HCT116 (cell line): ENCODE results near the gene FBXW10. TPM values are rescaled to one million over a fixed set of nuclear protein-coding genes. Genes with fewer than 3 reads are reported as not detected.
"Not testable (repeated sequence)": the region's sequence is repeated elsewhere in the genome, so short reads cannot be mapped to it uniquely, and the experiment has no call there.

Source experiments
- ATAC-seq: fragments of 200-7000 bp; cut with Tn5 transposase; 2 replicates; pipeline ENCODE4 v1.9.1; 2020; ENCODE audit warnings: mild to moderate bottlenecking, moderate library complexity
- BruUV-seq: library from RNA; stranded (reverse); fragments of 400-500 nt; replicated peaks from 2 replicates; lab custom pipeline; 2021; lab: Mats Ljungman, UMichigan
- CTCF ChIA-PET: fragments of 300-600 bp; sonication (Branson Sonifier 250); formaldehyde crosslinking; loops from one replicate; lab custom pipeline; 2021; ENCODE audit warnings: antibody characterized with exemption; lab: Charles Lee
- POLR2A ChIA-PET: fragments of 300-600, 350-600 bp; sonication (Branson Sonifier 250); formaldehyde crosslinking; loops from one replicate; lab custom pipeline; 2021; ENCODE audit warnings: antibody characterized with exemption; lab: Charles Lee
- RAD21 ChIA-PET, 2 experiments: fragments of 300-600 bp; sonication (Branson Sonifier 250); formaldehyde crosslinking; loops; one replicate each; lab custom pipeline; 2023; ENCODE audit warnings: low total read pairs in 2 of 2; ENCODE audit not compliant: uncharacterized antibody in 2 of 2, unreplicated experiment in 2 of 2, low non-redundant PET in 1 of 2; lab: Charles Lee
- DNase-seq: peaks from one replicate; pipeline ENCODE4 v3.0.0-alpha.2; 2010; ENCODE audit warnings: low read depth, low spot score
- H2AFZ ChIP-seq: fragments of 200-600 bp; shearing (Covaris generic), sonication (generic); 2 replicates; pipeline ENCODE4 v1.6.1; 2017; ENCODE audit warnings: low read depth, mixed run types, mixed read lengths, antibody characterized with exemption, low read length; ENCODE audit not compliant: poor library complexity, severe bottlenecking
- H3K27ac ChIP-seq: 2 replicates; pipeline ENCODE4 v1.5.1; 2012; ENCODE audit warnings: low read depth, low read length
- H3K27me3 ChIP-seq: fragments of 200-600 bp; sonication (generic); 2 replicates; pipeline ENCODE4 v1.6.1; 2016; ENCODE audit warnings: mixed run types, low read length, mixed read lengths; ENCODE audit not compliant: insufficient read depth
- H3K36me3 ChIP-seq, 2 experiments: fragments of 200-500 bp in 1 of 2; fragments of 200-600 bp in 1 of 2; sonication (Bioruptor generic) in 1 of 2; sonication (generic) in 1 of 2; 2 replicates each; pipeline versions ENCODE4 v1.5.1 to v1.6.1; 2014 to 2016; ENCODE audit warnings: low read length in 2 of 2, inconsistent platforms in 1 of 2, mixed read lengths in 1 of 2, mixed run types in 1 of 2; ENCODE audit not compliant: insufficient read depth in 2 of 2, control insufficient read depth in 1 of 2
- H3K4me1 ChIP-seq, 2 experiments: fragments of 200-600 bp in 1 of 2; sonication (generic) in 1 of 2; 2 replicates each; pipeline versions ENCODE4 v1.5.1 to v1.6.1; 2012 to 2017; ENCODE audit warnings: low read length in 2 of 2, inconsistent platforms in 1 of 2, mild to moderate bottlenecking in 1 of 2, mixed read lengths in 1 of 2, mixed run types in 1 of 2, moderate library complexity in 1 of 2; ENCODE audit not compliant: insufficient read depth in 2 of 2, control insufficient read depth in 1 of 2
- H3K4me2 ChIP-seq: fragments of 200-600 bp; sonication (generic); 2 replicates; pipeline ENCODE4 v1.6.1; 2017; ENCODE audit warnings: mixed run types, low read length, mixed read lengths
- H3K4me3 ChIP-seq, 2 experiments: fragments of 200-600 bp in 1 of 2; sonication (generic) in 1 of 2; replicated peaks in 1 of 2; 2 replicates each; pipeline ENCODE4 v1.5.1; 2011 to 2016; ENCODE audit warnings: low read length in 2 of 2, control low read depth in 1 of 2, low read depth in 1 of 2, mild to moderate bottlenecking in 1 of 2, mixed read lengths in 1 of 2, mixed run types in 1 of 2
- H3K79me2 ChIP-seq: fragments of 200-600 bp; sonication (generic); 2 replicates; pipeline ENCODE4 v1.6.1; 2017; ENCODE audit warnings: mild to moderate bottlenecking, mixed run types, low read length, moderate library complexity, mixed read lengths; ENCODE audit not compliant: insufficient read depth
- H3K9ac ChIP-seq: fragments of 200-600 bp; sonication (generic); 2 replicates; pipeline ENCODE4 v1.6.1; 2016; ENCODE audit warnings: low read length, mixed read lengths
- H3K9me2 ChIP-seq: fragments of 200-600 bp; sonication (generic), shearing (Covaris generic); 2 replicates; pipeline ENCODE4 v1.6.1; 2017; ENCODE audit warnings: mixed run types, mild to moderate bottlenecking, moderate library complexity; ENCODE audit not compliant: insufficient read depth
- H3K9me3 ChIP-seq, 2 experiments: fragments of 200-500 bp in 1 of 2; fragments of 200-600 bp in 1 of 2; sonication (Bioruptor generic) in 1 of 2; sonication (generic) in 1 of 2; 2 replicates each; pipeline ENCODE4 v1.6.1; 2014 to 2017; ENCODE audit warnings: low read length in 2 of 2, mixed read lengths in 2 of 2, inconsistent platforms in 1 of 2, low read depth in 1 of 2, mild to moderate bottlenecking in 1 of 2, mixed run types in 1 of 2, moderate library complexity in 1 of 2; ENCODE audit not compliant: control insufficient read depth in 1 of 2, insufficient read depth in 1 of 2
- H4K20me1 ChIP-seq: fragments of 200-600 bp; sonication (generic), shearing (Covaris generic); 2 replicates; pipeline ENCODE4 v1.6.1; 2017; ENCODE audit warnings: mixed run types, mild to moderate bottlenecking, moderate library complexity; ENCODE audit not compliant: insufficient read depth
- RAD21 ChIP-seq: IDR thresholded peaks from 2 replicates; pipeline ENCODE4 v1.6.1; 2012; ENCODE audit warnings: low read depth, mild to moderate bottlenecking
- intact Hi-C: fragments of 100-400 bp; cut with micrococcal nuclease; formaldehyde crosslinking; loops from 2 replicates; pipeline ENCODE4 v1.10.0; 2022
- total RNA-seq: library from RNA; stranded (reverse); gene quantifications from one replicate; pipeline ENCODE4 v1.2.1, GENCODE V29; 2021; ENCODE audit not compliant: unreplicated experiment
- TF ChIP-seq, protein P1 (sequence below), 3 experiments: fragments of 200-600 bp in 1 of 3; sonication (generic) in 1 of 3; IDR thresholded peaks in 2 of 3; conservative IDR thresholded peaks in 1 of 3; 2 replicates each; pipeline ENCODE4 v1.5.1; 2012 to 2017; ENCODE audit warnings: low read depth in 2 of 3, low read length in 2 of 3, antibody characterized with exemption in 1 of 3, borderline replicate concordance in 1 of 3, control low read depth in 1 of 3, mild to moderate bottlenecking in 1 of 3, mixed read lengths in 1 of 3, mixed run types in 1 of 3, moderate library complexity in 1 of 3; ENCODE audit not compliant: insufficient read depth in 1 of 3

FBXW10 gene
- total RNA-seq, 1 experiment from 2014 or later: not detected

DNA sequence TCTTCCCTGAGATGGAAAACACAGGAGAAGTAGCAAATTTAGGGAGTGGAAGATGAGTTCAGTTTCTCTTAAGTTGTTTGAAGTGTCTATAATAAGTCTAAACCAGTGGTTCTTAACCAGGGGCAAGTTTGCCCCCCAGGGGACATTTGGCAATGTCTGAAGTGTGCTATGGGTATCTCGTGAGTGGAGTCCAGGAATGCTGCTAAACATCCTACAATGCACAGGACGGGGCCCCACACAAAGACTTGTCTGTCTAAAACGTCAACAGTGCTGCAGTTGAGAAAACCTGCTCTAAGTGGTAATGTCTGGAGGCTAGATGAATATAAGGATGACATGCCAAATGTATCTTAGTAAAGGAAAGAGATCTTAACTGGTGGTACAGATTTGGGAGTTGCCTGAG, 37.9 kb upstream of the FBXW10 start:
- DNase-seq, ATAC-seq, H3K9me2 ChIP-seq, H2AFZ ChIP-seq, CTCF ChIA-PET, H3K4me1 ChIP-seq, POLR2A ChIA-PET, intact Hi-C loops, H3K36me3 ChIP-seq, H3K79me2 ChIP-seq, H3K27ac ChIP-seq, H3K4me2 ChIP-seq, H3K4me3 ChIP-seq, H4K20me1 ChIP-seq, BruUV-seq, H3K9ac ChIP-seq, H3K27me3 ChIP-seq, RAD21 ChIA-PET, H3K9me3 ChIP-seq: not testable (repeated sequence)

GRCh38 chr17:18708215-18708614, 35.6 kb upstream of the FBXW10 start:
- H3K79me2 ChIP-seq, intact Hi-C loops, H3K27me3 ChIP-seq, H2AFZ ChIP-seq, ATAC-seq, CTCF ChIA-PET, H3K27ac ChIP-seq, RAD21 ChIA-PET, H3K4me2 ChIP-seq, H3K9ac ChIP-seq, BruUV-seq, DNase-seq, H3K9me3 ChIP-seq, H3K36me3 ChIP-seq, POLR2A ChIA-PET, H3K9me2 ChIP-seq, H3K4me1 ChIP-seq, H3K4me3 ChIP-seq, H4K20me1 ChIP-seq: not testable (repeated sequence)

DNA sequence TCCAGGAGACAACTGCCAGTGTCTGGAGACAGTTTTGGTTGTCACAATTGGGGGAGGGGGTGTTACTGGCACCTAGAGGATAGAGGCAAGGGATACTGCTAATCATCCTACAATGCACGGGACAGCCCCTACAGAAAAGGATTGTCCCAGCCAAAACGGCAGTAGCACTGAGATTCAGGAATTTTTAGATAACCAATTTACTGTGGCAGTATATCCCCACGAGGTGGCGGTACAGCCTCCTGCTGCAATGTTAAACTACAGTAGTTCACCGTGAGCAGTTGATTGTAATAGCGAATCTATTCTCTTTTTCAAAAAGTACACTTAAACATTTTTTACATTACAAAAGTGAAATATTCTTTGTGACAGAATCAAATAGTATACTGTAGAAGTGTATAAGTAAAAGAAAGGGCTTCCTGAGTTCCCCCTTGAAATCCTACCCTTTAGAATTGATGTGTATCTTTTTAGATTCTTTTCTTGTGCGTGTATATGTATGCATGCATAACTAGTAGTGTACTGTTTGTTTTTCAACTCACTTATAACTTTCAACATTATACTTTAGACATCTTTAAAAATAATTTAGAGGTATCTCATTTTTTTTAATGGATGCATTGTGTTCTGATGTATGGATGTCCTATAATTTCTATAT, 31.4 kb upstream of the FBXW10 start:
- H4K20me1 ChIP-seq, H3K27me3 ChIP-seq, H3K9ac ChIP-seq, intact Hi-C loops, POLR2A ChIA-PET, H3K4me1 ChIP-seq, H3K4me3 ChIP-seq, RAD21 ChIA-PET, H3K9me2 ChIP-seq, H3K36me3 ChIP-seq, H2AFZ ChIP-seq, H3K9me3 ChIP-seq, CTCF ChIA-PET, H3K27ac ChIP-seq, H3K79me2 ChIP-seq, BruUV-seq: not testable (repeated sequence)
- TF ChIP-seq RAD21: peak; percentile 61
- TF ChIP-seq, protein P1, sequence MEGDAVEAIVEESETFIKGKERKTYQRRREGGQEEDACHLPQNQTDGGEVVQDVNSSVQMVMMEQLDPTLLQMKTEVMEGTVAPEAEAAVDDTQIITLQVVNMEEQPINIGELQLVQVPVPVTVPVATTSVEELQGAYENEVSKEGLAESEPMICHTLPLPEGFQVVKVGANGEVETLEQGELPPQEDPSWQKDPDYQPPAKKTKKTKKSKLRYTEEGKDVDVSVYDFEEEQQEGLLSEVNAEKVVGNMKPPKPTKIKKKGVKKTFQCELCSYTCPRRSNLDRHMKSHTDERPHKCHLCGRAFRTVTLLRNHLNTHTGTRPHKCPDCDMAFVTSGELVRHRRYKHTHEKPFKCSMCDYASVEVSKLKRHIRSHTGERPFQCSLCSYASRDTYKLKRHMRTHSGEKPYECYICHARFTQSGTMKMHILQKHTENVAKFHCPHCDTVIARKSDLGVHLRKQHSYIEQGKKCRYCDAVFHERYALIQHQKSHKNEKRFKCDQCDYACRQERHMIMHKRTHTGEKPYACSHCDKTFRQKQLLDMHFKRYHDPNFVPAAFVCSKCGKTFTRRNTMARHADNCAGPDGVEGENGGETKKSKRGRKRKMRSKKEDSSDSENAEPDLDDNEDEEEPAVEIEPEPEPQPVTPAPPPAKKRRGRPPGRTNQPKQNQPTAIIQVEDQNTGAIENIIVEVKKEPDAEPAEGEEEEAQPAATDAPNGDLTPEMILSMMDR (IDR thresholded peaks at IDR 0.05 in 2 of 3, conservative IDR thresholded peaks at IDR 0.05 in 1 of 3; ENCODE audit: borderline replicate concordance in 1 of 3, insufficient read depth in 1 of 3, low read depth in 2 of 3, low read length in 2 of 3): peak; percentile 36 to 42 (median 41); a peak in 5 of 6 replicates
- peak; percentile 28 for DNase-seq
- peak; percentile 90 for ATAC-seq
- H3K4me2 ChIP-seq: 0 out of 2 replicates have a peak overlapping the region, but pooled peaks have one; percentile 18
